Right lobe of liver (tissue), 6 donors: ENCODE data around the gene DHCR24. TPM values are rescaled to one million over a fixed set of nuclear protein-coding genes. Genes with fewer than 3 reads are reported as not detected.

Source experiments
- ATAC-seq, 4 donors: fragments of 200-7000 bp; cut with Tn5 transposase; one replicate each; pipeline ENCODE4 v1.9.1; 2020; ENCODE audit warnings: mild to moderate bottlenecking in 4 of 4, moderate library complexity in 4 of 4
- DNase-seq, 3 donors: peaks; one replicate each; pipeline ENCODE4 v3.0.0-alpha.2; 2020
- H3K27ac ChIP-seq, 3 donors: fragments of 200-600 bp; one replicate each; pipeline ENCODE4 v1.8.0; 2022
- H3K27me3 ChIP-seq, 2 donors: fragments of 200-600 bp; one replicate each; pipeline ENCODE4 v1.8.0; 2022
- H3K36me3 ChIP-seq, 4 donors: fragments of 200-600 bp; sonication (generic) in 1 of 4; one replicate each; pipeline versions ENCODE4 v1.5.1 to v1.8.0; 2017 to 2022; ENCODE audit warnings: control low read depth in 1 of 4
- H3K4me1 ChIP-seq, 4 donors: fragments of 200-600 bp; sonication (generic) in 1 of 4; one replicate each; pipeline versions ENCODE4 v1.5.1 to v1.8.0; 2017 to 2022; ENCODE audit warnings: control low read depth in 1 of 4
- H3K4me3 ChIP-seq, 3 donors: fragments of 200-600 bp; one replicate each; pipeline ENCODE4 v1.8.0; 2022
- H3K9me3 ChIP-seq, 4 donors: fragments of 200-600 bp; sonication (generic) in 1 of 4; one replicate each; pipeline versions ENCODE4 v1.5.1 to v1.8.0; 2017 to 2022; ENCODE audit warnings: control low read depth in 1 of 4
- POLR2A ChIP-seq: fragments of 450-650 bp; IDR thresholded peaks from one replicate; pipeline ENCODE4 v1.6.1; 2017; ENCODE audit warnings: antibody characterized with exemption, mild to moderate bottlenecking
- WGBS: methylation state at CpG from one replicate; pipeline ENCODE4 v1.1.6; 2018; ENCODE audit warnings: low coverage, low lambda C conversion rate; ENCODE audit not compliant: insufficient coverage; ENCODE audit errors: missing lambda C conversion rate; 5-methylcytosine and 5-hydroxymethylcytosine counted together
- intact Hi-C, 2 donors: fragments of 100-400 bp; cut with DNase I; formaldehyde crosslinking; loops; one replicate each; pipeline versions ENCODE4 v1.11.2 to v1.14.1; 2022
- total RNA-seq, 6 experiments: library from RNA; depleted of rRNA in 2 of 6; stranded (reverse); fragments of >200 nt in 2 of 6; fragmentation: NEBNext Ultra II Directional in 3 of 6; extraction: Animal tissue kit (Norgen Biotek cat#: 25700) in 3 of 6; gene quantifications; one replicate each; pipeline versions ENCODE4 v1.1.0 to v1.2.4, GENCODE V29; 2016 to 2023
- TF ChIP-seq, protein P1 (sequence below), 4 donors: fragments of 200-600 bp in 3 of 4; fragments of 450-650 bp in 1 of 4; IDR thresholded peaks; one replicate each; pipeline versions ENCODE4 v1.5.1 to v1.8.0; 2016 to 2022; ENCODE audit warnings: antibody characterized with exemption in 4 of 4, mild to moderate bottlenecking in 2 of 4
- donor health status: DM: no; HTN: yes; CAD: no.
- donor health status: DM: no; HTN: no; CAD: no.
- donor health status: DM: no; HTN: no; CAD: no.
- donor health status: DM: no; HTN: yes; CAD: no.
- donor health status: DM: no; HTN: yes; CAD: no.

DHCR24 gene
- total RNA-seq, 6 experiments from 2014 or later = 319 to 1,976 (median 596) TPM

DNA sequence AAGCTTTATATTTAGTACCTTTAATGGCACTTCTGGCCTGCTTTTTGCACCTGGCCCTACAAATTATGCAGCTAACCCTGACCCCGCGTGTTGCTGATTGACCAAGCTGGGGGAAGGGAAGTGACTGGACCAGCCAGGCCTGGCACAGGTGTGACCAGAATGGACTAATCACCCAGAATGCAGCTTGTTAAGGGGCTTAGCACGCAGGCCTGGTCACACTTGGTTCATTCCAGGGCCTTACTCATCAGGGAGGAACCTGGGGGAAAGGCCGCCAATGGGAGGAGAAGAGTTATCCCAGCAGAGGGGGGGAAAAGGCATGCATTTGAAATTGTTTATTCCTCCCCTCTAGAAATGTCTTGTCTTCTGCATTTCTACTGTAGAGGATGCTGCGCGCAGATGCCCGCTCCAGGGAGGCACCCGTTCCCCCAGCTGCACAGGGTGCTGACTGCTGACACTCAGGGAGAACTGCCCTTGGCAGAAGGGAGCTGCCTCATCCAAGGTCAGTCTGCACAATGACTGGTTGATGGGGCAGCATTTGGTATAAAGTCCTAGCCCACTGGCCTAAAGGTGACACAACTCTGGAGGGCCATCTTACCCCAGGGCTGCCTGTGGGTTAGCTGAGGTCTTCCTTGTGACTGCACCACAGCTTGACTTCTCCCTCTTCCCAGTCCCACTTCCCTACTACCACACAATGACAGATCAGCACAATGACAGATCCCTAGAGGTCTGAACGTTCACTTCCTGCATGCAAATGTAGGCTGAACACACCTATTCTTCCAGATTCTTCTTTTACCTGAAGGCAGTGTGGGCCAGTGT lies 29.0 kb downstream of the DHCR24 start:
- peak; percentile 27 to 56 (median 44) for ATAC-seq
- DNase-seq = peak; percentile 58 to 78 (median 69)
- TF ChIP-seq, protein P1, sequence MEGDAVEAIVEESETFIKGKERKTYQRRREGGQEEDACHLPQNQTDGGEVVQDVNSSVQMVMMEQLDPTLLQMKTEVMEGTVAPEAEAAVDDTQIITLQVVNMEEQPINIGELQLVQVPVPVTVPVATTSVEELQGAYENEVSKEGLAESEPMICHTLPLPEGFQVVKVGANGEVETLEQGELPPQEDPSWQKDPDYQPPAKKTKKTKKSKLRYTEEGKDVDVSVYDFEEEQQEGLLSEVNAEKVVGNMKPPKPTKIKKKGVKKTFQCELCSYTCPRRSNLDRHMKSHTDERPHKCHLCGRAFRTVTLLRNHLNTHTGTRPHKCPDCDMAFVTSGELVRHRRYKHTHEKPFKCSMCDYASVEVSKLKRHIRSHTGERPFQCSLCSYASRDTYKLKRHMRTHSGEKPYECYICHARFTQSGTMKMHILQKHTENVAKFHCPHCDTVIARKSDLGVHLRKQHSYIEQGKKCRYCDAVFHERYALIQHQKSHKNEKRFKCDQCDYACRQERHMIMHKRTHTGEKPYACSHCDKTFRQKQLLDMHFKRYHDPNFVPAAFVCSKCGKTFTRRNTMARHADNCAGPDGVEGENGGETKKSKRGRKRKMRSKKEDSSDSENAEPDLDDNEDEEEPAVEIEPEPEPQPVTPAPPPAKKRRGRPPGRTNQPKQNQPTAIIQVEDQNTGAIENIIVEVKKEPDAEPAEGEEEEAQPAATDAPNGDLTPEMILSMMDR (IDR thresholded peaks at IDR 0.05) = no peak
- no peak for TF ChIP-seq POLR2A
- Histone ChIP-seq H3K27ac (peak overlapping the region in 2 of 3 donors; percentile 13 to 18), H3K36me3 (peaks cover 2 to 85% (median 11%) of the 10 kb centered on the region in 4 donors), H3K9me3 (no peaks in the 10 kb centered on the region), H3K4me3 (no peak overlapping the region), H3K4me1 (peaks cover 0 to 88% (median 37%) of the 10 kb centered on the region in 4 donors), H3K27me3 (no peaks in the 10 kb centered on the region)
- intact Hi-C loops = no loop called here
- WGBS = 15% methylated on average over 4 of the region's 9 CpGs

DNA sequence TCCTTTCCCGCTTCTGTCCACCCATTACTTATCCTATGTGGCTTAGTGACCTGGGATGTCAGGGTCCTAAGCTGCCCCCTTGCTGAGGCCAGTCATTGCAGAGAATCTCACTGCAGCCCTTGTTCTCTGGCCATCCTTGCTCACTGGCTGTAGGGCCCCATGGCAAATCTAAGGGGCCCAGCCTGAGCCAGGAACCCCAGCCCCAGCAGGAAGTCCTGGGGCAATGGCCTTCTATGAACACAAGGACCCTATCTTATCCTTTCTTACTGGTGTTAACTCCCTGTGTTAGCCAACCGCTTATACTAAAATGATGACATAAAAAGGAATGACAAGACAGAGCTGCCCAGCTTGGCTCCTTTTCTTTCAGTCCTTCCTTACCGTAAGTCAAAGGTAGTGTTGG lies 29.9 kb downstream of the DHCR24 start:
- 46% methylated on average over 3 of the region's 3 CpGs for WGBS
- TF ChIP-seq POLR2A = no peak
- TF ChIP-seq, protein P1 (IDR thresholded peaks at IDR 0.05) = no peak
- H3K27ac ChIP-seq = peak overlapping the region; percentile 2 to 50 (median 28)

DNA sequence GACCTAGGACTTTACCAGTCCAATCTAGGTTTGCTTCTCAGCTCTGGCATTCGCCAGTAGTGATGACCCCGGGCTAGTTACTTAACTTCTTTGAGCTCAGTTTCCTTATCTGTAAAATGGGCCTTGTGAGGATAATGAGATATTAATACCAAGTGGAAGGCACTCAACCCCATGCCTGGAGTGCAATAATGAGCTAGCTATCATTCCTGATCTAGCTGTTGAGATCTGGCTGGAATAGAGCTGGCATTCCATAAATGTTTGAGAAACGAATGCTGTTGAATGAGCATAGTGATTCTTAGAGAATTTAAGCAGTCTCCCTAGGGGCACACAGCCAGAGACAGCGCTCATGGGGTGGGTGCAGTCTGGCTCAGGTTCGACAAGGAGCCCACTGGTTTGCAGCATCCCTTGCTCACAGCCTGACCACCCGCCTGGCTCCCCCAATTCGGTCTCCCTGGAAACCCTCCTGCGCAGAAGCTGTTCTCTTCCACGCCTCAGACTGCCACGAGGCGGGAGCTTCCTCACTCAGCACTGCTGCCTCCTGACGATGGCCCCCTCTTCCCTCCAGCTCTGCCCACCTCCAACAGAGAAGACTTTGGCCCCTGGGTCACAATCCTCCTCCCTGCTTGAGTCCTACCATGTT lies 32.5 kb downstream of the DHCR24 start:
- TF ChIP-seq, protein P1 (IDR thresholded peaks at IDR 0.05) = no peak
- TF ChIP-seq POLR2A = no peak
- Histone ChIP-seq H3K4me3 (no peak overlapping the region), H3K9me3 (no peaks in the 10 kb centered on the region), H3K4me1 (peaks cover 0 to 67% (median 32%) of the 10 kb centered on the region in 4 donors), H3K27me3 (no peaks in the 10 kb centered on the region), H3K36me3 (peaks cover 6 to 90% (median 30%) of the 10 kb centered on the region in 4 donors), H3K27ac (peak overlapping the region in 1 of 3 donors; percentile 15)
- no peak for ATAC-seq
- intact Hi-C loops = no loop called here
- peak in 1 of 3 donors; percentile 39 for DNase-seq
- WGBS = 61% methylated on average over 4 of the region's 12 CpGs

More for the DNA sequence above, 29.9 kb downstream of the DHCR24 start:
- DNase-seq = peak in 1 of 3 donors; percentile 23
- H3K9me3 ChIP-seq = no peaks in the 10 kb centered on the region
- intact Hi-C loops = no loop called here
- no peak for ATAC-seq
- no peaks in the 10 kb centered on the region for H3K27me3 ChIP-seq
- H3K36me3 ChIP-seq = peaks cover 4 to 88% (median 15%) of the 10 kb centered on the region in 4 donors
- peaks cover 0 to 80% (median 36%) of the 10 kb centered on the region in 4 donors for H3K4me1 ChIP-seq
- H3K4me3 ChIP-seq = no peak overlapping the region

DNA sequence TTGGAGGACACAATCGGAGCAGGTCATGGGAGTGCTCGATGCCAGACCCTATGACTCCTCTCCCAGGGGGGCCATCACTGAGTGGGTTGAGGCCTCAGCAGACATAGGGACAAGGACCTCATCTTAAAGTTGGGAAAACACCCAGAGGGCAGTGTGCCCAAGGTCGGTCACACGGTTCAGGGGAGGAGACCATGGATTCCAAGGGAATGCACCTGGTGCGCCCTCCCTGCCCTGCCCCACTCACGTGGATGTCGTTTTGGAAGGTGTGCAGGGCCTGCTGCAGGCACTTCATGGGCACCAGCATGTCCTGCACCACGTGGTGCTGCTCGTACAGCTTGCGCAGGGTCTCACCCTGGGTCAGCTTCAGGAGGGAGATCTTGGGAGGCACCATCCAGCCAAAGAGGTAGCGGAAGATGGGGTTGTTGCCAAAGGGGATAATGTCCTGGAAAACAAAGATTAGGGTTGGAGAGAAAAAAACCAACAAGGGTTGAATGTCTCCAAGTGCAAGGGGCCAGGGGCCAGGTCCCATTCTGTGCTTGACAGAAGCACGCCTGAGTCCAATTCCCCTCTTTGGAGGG lies 33.1 kb downstream of the DHCR24 start:
- TF ChIP-seq, protein P1 (IDR thresholded peaks at IDR 0.05) = no peak
- TF ChIP-seq POLR2A = no peak
- Histone ChIP-seq H3K27me3 (no peaks in the 10 kb centered on the region), H3K4me3 (no peak overlapping the region), H3K9me3 (no peaks in the 10 kb centered on the region), H3K36me3 (peaks cover 6 to 90% (median 33%) of the 10 kb centered on the region in 4 donors), H3K4me1 (peaks cover 0 to 61% (median 29%) of the 10 kb centered on the region in 4 donors), H3K27ac (peak overlapping the region in 1 of 3 donors; percentile 15)
- intact Hi-C loops = no loop called here
- DNase-seq = peak in 1 of 3 donors; percentile 33
- no CpG with 5 or more reads among the region's 12 CpGs for WGBS
- ATAC-seq = no peak
